ENCODE data around the gene BRPF1.

The BRPF1 gene, protein sequence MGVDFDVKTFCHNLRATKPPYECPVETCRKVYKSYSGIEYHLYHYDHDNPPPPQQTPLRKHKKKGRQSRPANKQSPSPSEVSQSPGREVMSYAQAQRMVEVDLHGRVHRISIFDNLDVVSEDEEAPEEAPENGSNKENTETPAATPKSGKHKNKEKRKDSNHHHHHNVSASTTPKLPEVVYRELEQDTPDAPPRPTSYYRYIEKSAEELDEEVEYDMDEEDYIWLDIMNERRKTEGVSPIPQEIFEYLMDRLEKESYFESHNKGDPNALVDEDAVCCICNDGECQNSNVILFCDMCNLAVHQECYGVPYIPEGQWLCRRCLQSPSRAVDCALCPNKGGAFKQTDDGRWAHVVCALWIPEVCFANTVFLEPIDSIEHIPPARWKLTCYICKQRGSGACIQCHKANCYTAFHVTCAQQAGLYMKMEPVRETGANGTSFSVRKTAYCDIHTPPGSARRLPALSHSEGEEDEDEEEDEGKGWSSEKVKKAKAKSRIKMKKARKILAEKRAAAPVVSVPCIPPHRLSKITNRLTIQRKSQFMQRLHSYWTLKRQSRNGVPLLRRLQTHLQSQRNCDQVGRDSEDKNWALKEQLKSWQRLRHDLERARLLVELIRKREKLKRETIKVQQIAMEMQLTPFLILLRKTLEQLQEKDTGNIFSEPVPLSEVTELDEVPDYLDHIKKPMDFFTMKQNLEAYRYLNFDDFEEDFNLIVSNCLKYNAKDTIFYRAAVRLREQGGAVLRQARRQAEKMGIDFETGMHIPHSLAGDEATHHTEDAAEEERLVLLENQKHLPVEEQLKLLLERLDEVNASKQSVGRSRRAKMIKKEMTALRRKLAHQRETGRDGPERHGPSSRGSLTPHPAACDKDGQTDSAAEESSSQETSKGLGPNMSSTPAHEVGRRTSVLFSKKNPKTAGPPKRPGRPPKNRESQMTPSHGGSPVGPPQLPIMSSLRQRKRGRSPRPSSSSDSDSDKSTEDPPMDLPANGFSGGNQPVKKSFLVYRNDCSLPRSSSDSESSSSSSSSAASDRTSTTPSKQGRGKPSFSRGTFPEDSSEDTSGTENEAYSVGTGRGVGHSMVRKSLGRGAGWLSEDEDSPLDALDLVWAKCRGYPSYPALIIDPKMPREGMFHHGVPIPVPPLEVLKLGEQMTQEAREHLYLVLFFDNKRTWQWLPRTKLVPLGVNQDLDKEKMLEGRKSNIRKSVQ (N-terminal part only)

DNA sequence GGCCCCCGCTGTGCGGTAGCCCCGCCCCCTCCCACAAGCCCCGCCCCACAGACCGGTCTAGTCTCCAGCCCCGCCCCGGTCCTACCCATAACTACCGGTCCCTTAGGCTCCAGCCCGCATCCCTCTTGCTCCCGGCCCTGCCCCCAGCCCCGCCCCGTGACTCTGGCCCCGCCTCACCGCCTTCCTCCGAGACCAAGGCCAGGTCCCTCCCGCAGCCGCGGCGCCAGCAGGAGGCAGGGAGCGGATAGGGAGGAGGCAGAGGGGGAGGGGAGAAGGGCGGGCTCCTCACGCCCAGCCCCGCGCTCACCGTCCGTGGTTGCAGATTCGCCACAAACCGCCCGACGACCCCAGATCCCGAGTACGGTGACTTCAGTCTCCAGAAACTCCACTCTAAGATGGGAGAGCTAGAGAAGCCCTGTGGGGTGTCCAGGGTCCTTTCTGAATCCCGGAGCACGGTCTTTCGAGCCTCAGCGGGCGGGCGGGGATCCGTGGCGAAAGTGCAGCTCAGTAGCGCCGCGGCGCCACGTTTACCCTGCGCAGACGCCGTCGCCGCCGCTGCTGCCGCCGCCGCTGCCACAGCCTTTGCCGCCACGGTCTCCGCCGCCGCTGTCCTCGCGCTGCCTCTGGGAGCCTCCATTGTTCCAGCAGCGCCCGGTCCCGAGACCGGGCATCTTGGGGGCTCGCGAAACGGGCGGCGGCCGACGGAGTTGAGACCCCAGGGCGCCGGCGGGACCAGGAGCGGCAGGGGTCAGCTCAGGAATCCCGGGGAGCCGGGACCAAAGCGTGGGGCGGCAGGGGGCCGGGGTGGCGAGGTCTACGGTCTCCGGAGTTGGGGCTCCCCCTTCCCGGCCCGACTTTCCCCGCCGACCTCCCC lies at the start of gene BRPF1:
TSS of gene BRPF1 (plus strand) at position 530 of the 874 bp plus-strand sequence. CDS start 2,406 bp downstream, outside the sequence.
- peak; percentile 100 for DNase-seq

DNA sequence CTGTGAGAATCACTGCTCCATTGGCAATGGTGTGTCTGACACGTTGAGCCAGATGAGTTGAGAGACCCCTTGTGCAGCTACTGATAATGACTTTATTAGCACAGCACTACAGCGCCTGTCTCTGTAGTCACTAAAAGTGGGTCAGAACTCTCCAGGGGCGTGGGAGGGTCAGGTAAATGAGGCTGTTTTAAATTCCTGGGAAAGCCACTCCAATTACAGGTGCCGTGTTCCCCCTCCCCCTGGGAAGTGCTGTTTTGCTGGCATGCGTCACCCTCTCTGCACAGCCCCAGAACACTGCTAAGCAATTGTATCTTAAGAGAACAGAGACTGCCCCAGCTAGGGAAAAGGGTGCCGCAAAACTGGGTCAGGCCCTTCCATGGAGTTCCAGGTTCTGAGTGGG lies 49.4 kb upstream of the BRPF1 start:
- no peak for DNase-seq

- DNase-seq, result no peak
These were observed 48.1 kb upstream of the BRPF1 start for GRCh38 chr3:9683426-9683825.

- DNase-seq, result no peak
These were observed 46.1 kb upstream of the BRPF1 start for GRCh38 chr3:9685216-9686049.

DNA sequence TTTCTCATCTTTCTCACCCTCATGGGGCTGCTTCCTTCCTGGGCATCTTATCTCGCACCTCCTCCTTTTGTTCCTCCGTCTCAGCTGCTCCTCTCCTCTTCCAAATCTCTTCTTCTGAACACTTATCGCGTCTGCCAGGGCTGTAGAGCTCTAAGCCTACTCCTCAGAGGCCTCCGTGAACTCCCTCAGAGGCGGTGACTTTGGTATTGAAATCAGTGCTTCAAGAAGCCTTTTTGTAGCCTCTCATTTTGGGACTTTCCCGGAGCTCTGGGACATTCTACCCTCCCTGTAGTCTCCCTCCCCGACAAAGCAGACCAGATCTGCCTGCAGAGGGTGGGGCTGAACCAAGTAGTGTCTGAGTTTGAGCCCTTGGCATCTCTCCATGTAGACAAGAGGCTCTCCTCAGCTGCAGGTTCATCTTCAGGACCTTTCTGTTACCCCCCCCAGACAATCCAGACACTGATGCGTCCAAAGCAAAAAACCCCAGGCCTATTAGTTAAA lies 45.4 kb upstream of the BRPF1 start:
- DNase-seq, result no peak

DNA sequence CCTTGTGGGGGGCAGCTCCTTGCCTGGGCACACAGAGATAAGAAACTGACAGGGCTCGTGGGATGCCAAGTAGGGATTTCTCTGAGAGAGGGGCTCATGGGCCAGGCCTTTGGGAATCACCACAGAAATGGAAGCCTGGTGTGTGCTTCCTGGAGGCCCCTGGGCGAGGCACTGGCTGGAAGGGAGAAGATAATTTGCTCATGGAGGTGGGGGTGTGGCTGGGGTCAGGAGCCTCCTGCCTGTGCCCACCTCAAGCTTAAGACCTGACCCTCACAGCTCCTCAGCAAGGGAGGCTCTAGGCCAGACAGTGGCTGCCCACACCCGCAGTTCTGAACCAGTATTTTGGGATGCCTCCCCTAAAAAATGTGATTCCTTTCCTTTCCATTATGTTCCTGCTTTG lies 44.8 kb upstream of the BRPF1 start:
- no peak for DNase-seq

GRCh38 chr3:9687514-9687913 lies 44.0 kb upstream of the BRPF1 start:
- DNase-seq, result no peak

DNA sequence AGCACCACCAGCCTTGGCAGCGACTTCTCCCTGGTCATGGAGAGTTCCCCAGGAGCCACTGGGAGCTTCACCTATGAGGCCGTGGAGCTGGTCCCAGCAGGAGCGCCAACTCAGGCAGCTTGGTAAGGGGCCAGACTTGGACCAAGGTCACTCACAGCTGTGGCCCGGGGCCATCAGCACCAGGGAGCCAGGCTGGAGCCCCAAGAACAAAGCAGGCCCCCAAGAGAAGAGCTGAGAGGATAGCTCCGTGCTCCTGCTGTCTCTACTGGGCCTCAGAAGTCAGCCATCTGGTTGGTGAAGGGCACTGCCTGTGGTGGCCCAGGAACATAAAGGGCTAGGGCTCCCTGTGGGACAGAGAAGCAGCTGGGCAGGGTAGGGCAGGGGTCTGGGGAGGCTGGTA lies 42.6 kb upstream of the BRPF1 start:
- no peak for DNase-seq

DNA sequence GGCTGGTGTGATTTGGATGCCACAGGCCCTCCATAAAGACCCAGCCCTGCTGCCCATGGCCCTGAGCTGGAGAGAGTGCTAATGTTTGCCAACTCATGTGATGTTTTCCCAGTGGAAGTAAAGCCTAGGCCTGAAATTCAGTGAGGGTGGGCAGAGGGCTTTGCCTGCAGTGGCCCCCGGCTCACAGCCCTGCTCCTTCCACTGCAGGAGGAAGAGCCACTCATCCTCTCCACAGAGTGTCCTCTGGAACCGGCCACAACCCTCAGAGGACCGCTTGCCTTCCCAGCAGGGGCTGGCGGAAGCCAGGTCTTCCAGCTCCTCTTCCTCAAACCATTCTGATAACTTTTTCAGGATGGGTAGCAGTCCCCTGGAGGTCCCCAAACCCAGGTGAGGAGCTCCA lies 41.8 kb upstream of the BRPF1 start:
- no peak for DNase-seq

DNA sequence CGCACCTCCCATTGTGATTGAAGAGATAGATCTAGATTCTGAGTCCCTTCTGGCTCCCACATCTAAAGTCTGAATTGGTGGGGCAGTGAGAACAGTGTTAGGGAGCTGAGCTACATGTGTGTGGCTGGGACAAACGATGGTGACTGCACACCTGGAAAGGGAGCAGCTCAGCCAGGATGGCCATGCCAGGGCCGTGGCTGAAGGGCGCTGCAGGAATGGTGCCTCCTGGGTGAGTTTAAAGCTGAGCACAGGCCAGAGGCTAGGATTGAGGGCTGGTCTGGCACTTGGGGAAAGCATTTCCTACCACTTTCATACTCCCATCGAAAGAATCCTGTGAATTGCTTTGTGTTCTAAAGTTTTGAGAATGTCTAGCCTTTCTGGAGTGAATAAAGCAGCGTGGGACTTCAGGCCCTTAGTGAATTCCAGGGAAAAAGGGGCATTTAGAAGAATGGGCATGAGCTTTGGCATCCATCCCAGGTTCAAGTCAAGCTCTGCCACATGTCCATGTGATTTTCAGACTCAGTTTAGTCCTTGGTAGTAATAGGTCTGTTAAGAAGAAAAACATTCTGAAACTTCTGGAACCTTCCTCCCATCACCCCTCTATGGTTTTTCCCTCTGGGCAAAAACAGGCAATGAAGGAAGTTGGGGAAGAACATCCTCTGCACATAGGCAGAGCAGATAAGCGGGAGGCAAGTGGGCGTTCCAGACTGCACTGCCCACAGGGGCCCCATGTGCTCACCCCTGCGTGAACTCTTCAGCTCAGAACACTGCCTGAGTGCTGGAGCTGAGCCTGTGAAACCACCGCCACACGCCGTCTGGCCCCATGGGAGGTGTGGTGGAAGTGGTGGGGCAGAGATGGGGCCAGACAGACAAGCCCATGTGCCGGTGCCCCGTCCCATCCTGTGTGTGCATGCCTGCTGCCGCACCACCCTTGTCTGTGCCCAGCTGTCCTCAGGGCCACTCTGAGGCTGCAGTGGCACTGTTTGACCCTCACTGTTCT lies 40.8 kb upstream of the BRPF1 start:
- DNase-seq, result peak in 1 of 2 donors; percentile 27

- no peak for DNase-seq
These were observed 39.9 kb upstream of the BRPF1 start for GRCh38 chr3:9691636-9692035.

DNA sequence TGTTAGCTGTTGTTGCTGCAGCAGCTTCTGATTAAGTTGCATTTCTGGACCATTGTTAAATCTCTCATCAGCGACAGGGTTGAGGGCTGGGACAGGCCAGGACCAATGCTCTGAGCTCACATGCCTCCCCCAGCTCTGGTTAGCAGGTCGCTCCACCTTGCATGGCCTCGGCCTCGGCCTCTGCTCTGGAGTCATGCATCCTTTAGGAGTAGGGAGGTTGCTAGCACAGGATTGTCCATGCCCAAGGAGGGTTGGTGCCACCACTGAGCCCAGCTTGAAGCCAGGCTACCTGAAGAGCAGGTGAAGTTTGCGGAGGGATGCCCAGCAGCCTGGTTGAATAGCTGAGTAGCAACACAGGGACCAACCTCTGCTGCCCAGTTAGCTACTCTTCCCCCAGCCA lies 39.1 kb upstream of the BRPF1 start:
- no peak for DNase-seq

- DNase-seq, result no peak
These were observed 36.2 kb upstream of the BRPF1 start for GRCh38 chr3:9695345-9695744.

DNA sequence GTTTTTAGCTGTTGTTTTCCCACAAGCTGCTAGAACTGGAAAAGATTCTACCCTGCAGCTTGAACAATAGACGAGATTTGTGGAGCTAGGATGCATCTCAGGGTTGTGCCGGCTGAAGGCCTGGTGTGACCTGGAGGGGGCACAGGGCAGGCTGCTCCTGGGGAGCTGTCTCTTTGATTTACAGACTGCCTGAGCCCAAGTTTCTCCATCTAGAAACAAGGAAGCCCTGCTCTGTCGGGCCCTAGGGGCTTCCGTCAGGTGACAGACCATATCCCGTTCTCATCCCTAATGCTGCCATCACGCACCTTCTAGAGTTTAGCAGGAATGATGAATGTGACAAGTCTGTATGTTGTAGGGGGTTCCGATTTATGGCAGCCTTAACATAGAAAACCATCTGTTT lies 35.8 kb upstream of the BRPF1 start:
- no peak for DNase-seq

DNA sequence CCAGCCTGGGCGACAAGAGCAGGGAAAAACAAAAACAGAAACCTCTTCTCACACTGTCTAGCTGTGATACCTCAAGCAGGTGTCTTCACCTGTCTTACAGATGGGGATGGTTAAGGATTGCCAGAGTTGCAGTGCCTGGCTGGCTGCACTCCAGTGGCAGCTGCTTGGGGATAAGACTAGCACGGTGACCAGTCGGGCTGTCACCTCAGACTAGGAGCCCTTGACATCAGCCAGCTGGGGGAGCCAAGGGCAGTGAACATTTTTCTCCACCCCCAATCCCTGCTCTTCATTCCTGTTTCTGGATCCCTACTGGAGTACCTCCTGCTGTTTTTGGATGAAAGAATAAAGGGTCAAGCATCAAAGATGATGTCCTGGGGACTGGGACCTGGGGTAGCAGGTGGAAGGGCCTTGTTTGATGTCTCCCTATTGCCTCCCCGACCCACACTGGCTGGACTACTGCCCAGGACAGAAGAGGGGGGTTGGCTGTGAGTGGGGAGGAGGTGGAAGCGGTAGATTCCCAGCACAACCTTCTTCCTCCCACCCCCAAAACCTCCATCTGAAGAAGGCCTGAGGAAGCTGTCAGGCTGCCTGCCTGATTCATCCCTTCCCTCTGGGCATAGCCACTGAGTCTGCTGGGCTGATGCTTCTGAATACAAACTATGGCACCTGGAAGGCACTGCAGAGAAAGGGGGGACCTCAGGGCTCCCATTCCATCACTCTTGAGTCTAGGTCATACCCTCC lies 34.9 kb upstream of the BRPF1 start:
- DNase-seq, result no peak

DNA sequence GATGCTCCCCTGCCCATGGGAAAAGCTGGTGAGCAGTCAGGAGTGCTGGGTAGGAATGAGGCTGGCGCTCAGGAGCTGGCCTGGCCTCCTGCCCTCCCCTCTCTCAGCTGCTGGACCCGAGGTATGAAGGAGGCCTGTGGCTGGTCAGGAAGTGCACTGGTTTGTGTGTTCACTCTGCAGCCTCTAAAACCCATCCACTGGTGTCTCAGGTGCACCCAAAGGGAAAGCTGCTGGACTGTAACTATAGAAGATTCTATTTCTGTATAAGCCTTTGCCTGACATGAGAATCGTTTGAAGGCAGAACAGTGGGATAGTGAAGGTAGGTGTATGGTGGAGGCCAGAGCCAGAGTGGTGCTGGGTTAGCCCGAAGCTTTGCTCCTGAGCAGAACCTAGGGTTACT lies 33.6 kb upstream of the BRPF1 start:
- no peak for DNase-seq

DNA sequence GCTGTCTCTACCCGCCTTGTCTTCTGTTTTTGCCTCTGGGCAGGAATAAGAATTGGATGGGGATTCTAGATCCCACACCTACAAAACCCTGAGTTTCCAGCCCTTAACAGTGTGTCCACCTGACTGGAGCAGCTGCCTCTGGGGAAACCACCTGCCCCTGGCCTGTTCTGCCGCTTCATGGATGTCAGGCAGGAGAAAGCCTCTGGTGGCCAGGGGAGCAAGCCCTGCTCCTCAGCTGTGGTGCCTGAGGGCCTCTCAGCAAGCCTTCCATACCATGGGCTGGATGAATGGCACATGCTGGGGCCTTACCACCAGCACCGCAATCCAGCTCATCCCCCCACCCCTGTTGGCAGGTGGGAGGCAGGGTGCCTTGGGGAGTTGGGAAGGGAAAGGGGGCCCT lies 33.2 kb upstream of the BRPF1 start:
- DNase-seq, result no peak

DNA sequence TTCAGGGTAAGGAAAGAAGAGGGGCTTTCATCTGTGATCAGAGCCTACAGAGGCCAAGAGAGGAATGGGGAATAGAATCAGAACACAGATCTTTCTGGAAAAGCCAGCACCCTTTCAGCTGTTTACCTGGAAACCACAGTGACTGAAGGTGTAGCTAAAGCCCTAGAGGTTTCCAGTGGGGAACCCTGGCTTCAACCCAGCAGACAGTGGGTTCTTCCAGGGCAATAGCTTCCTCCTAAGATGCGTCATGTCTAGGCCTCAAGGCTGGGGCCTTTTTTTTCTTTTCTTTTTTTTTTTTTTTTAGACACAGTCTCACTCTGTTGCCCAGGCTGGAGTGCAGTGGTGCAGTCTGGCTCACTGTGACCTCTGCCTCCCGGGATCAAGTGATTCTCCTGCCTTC lies 31.0 kb upstream of the BRPF1 start:
- DNase-seq, result no peak

DNA sequence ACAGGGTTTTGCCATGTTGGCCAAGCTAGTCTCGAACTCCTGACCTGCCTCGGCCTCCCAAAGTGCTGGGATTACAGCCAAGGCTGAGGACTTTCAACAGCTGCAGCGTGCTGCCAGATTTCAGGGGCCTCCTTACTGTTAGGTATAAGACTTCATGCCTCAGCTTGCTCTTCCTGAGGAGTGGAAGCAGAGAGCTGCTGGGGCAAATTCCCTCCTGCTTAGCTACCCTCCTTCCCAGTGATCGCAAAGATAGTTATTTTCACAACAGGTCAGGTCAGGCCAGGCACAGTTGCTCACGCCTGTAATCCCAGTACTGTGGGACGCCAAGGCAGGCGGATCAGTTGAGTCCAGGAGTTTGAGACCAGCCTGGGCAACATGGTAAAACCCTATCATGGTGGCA lies 30.5 kb upstream of the BRPF1 start:
- no peak for DNase-seq

Measured in CD4-positive, alpha-beta T cell treated with Interleukin-1 beta for 1 hour (primary cell).